Epithelial cell of proximal tubule (primary cell): ENCODE results near the gene IFNGR1. TPM values are rescaled to one million over a fixed set of nuclear protein-coding genes. Genes with fewer than 3 reads are reported as not detected.
"Not testable (repeated sequence)": the region's sequence is repeated elsewhere in the genome, so short reads cannot be mapped to it uniquely, and the experiment has no call there.

Source experiments
- DNase-seq: peaks from one replicate; pipeline ENCODE4 v3.0.0-alpha.2; 2011; ENCODE audit warnings: low read depth
- H3K4me3 ChIP-seq: 2 replicates; pipeline ENCODE4 v1.5.1; 2011; ENCODE audit warnings: low read depth, mild to moderate bottlenecking, low read length
- CTCF ChIP-seq: conservative IDR thresholded peaks from 2 replicates; pipeline ENCODE4 v1.5.1; 2012; ENCODE audit warnings: low read depth, mild to moderate bottlenecking, low read length
- total RNA-seq: library from RNA; depleted of rRNA; stranded (reverse); fragments of >200 nt; gene quantifications from 2 replicates; pipeline ENCODE4 v1.2.3, GENCODE V29; 2015

The IFNGR1 gene
- total RNA-seq, 1 donor from 2014 or later: 27.2 TPM

GRCh38 chr6:137219664-137220252 is 573 bp upstream of the IFNGR1 start:
- no peak for TF ChIP-seq CTCF
- peak overlapping the region; percentile 67 for H3K4me3 ChIP-seq
- DNase-seq: no peak

- no peak for DNase-seq
- H3K4me3 ChIP-seq: peak overlapping the region; percentile 67
- no peak for TF ChIP-seq CTCF
Observed at GRCh38 chr6:137218473-137218916, 690 bp downstream of the IFNGR1 start.

- DNase-seq: no peak
- H3K4me3 ChIP-seq: peak overlapping the region; percentile 67
- no peak for TF ChIP-seq CTCF
Observed at GRCh38 chr6:137217801-137218472, 1.2 kb downstream of the IFNGR1 start.

- TF ChIP-seq CTCF: no peak
- DNase-seq: no peak
- H3K4me3 ChIP-seq: peak overlapping the region; percentile 67
Observed at GRCh38 chr6:137216875-137217553, 2.2 kb downstream of the IFNGR1 start.

- DNase-seq: no peak
- H3K4me3 ChIP-seq: no peak overlapping the region
Observed at GRCh38 chr6:137216106-137216505, 3.1 kb downstream of the IFNGR1 start.

GRCh38 chr6:137215630-137216029 is 3.6 kb downstream of the IFNGR1 start:
- not testable (repeated sequence) for H3K4me3 ChIP-seq, DNase-seq

More at GRCh38 chr6:137216106-137216505, 3.1 kb downstream of the IFNGR1 start:
- TF ChIP-seq CTCF: no peak

- TF ChIP-seq CTCF: no peak
- H3K4me3 ChIP-seq: no peak overlapping the region
- DNase-seq: no peak
Observed at GRCh38 chr6:137214931-137215330, 4.3 kb downstream of the IFNGR1 start.
